ENCODE measurements around the gene ABHD8.
"Not testable (repeated sequence)": the region's sequence is repeated elsewhere in the genome, so short reads cannot be mapped to it uniquely, and the experiment has no call there.

Gene ABHD8

DNA sequence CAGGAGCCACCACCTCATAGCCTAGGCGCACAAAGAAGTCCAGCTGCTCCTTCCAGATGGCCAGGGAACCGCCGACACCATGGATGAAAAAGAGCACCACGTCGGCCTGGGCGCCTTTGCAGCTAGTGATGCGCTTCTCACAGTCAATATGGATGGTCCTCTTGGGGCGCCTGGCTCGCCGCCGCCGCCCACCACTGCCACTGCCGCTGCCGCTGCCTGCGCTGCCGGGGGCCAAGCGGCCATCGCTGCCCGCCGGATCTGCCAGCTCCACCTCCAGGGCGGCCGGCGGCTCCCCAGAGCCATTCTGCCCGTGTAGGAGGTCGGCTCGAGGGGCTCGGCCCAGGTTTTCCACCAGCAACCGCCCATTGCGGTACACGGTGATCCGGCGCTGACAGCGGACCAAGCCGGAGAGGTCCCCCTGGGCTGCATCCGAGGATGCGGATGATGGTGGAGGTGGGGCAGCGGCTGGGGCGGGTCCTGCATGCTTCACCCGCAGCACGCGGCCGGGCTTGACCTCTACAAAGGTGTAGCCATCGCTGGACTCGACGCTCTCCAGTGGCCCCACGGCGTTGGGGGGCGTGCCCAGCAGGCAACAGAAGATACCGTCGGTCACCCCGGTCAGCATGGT, 2.1 kb downstream of the ABHD8 start:
- in situ Hi-C loops (cut with MboI; ENCODE audit: low sequenced_read_pairs), result no loop called here

DNA sequence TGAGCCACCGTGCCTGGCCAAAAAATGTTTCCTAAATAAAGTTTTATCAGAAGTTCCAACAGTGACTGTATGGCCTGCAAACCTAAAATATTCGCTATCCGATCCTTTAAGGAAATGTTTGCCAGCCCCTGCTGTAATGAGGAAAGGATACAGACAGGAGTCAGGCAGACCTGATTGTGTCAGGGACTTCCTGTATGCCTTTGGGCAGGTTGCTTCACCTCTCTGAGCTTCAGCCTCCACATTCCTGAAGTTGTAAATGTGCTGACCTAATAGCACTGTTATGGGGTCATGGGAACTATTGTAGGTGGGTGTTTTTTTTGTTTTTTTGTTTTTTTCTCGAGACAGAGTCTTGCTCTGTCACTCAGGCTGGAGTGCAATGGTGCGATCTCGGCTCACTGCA, 6.2 kb downstream of the ABHD8 start:
- in situ Hi-C loops (cut with MboI; ENCODE audit: low sequenced_read_pairs), result no loop called here

DNA sequence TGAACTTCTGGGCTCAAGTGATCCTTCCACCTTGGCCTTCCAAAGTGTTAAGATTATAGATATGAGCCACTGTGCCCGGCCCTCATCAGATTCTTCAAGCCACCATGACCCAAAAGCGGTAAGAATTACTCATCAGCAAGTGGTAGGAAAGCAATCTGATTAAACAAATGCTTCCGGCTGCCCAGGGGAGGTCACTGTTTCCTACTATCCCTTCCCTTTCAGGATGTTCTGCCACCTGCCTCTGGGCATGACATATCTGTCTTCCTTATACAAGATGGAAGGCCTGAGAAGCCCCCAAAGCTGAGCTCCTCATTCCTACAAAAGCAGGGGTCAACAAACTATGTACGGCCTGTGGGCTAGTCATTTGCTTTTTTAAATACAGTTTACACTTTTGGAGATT, 7.0 kb downstream of the ABHD8 start:
- in situ Hi-C loops (cut with MboI; ENCODE audit: low sequenced_read_pairs), result no loop called here

GRCh38 chr19:17295551-17295950, 7.7 kb downstream of the ABHD8 start:
- in situ Hi-C loops (cut with MboI; ENCODE audit: low sequenced_read_pairs), result not testable (repeated sequence)

GRCh38 chr19:17294051-17294891, 9.0 kb downstream of the ABHD8 start:
- in situ Hi-C loops (cut with MboI; ENCODE audit: low sequenced_read_pairs), result no loop called here

DNA sequence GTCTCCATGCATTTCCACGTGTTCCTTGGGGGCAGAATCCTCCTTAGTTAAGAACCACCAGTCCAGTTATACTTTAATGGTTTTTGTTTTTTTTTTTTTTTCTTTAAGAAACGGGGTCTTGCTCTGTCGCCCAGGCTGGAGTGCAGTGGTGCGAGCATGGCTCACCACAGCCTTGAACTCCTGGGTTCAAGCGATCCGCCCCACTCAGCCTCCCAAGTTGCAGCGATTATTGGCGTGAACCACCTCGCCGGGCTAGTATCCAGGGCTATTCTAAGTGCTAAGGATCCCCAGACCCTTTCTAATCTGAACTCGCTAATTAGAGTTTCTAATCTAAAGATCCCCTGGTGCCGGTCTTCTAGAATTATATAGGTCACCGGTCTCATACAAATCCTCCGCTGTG, 9.6 kb downstream of the ABHD8 start:
- in situ Hi-C loops (cut with MboI; ENCODE audit: low sequenced_read_pairs), result no loop called here

DNA sequence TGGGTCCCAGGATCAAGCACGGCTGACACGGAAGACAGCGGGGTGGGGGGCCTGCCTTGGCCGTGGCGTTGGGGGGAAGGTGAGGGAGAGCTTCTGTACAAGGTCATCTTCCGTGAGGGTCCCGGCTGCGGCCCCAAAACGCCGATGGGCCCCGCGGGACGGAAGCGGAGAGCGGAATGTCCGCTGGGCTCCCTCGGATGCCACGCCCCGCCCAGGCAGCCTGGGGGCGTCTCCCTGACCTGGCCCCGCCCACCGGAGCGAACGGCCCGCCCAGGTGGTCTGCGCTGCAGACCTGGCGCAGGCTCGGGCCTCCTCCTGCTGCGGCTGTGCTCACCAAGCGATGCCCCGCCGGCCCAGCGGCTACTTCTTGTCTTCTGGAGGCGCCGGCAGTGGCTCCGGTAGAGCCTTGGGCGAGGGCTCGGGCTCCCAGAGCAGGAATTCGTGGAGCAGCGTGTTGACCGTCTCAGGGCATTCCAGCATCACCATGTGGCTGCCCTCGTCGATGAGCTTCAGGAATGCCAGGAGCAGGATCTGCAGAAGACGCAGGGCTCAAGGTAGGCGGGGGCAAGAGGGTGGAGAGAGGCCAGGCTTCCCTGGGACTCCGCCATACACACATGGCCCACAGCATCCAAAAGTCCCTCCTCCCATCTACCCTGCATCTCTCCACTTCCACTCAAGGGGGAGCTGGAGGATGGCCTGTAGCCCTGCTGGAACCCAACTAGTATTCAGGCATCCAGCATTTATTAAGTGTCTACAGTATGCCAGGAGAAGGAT, 10.7 kb downstream of the ABHD8 start:
- in situ Hi-C loops (cut with MboI; ENCODE audit: low sequenced_read_pairs), result no loop called here

DNA sequence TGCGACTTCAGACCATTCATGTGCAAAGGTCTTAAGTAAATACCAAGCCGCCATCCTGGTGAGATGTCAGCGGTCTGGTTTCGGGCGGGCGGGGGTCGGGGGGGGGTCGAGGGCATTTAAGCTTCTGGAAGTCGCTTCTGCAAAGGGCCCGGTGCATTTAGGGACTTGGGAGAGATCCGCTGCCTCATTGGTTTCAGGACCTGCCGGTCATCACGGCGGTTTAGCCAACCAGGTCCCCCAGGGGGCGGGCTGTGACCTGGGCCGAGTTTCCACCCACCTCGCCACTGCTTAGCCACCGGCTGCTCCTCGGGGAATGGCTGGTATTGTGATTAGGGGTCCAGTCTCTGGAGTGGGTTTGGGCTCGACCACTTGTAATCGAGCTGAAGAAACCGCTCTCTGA, 13.7 kb downstream of the ABHD8 start:
- in situ Hi-C loops (cut with MboI; ENCODE audit: low sequenced_read_pairs), result loop anchor here (10.0 kb wide), 1 partner anchor 215 kb away; the partner anchor contains the start of genes HAUS8 and MYO9B

GRCh38 chr19:17286752-17287151, 16.5 kb downstream of the ABHD8 start:
- in situ Hi-C loops (cut with MboI; ENCODE audit: low sequenced_read_pairs), result loop anchor here (10.0 kb wide), 1 partner anchor 212 kb away; the partner anchor contains the start of genes HAUS8 and MYO9B

- in situ Hi-C loops (cut with MboI; ENCODE audit: low sequenced_read_pairs), result loop anchor here (10.0 kb wide), 1 partner anchor 211 kb away; the partner anchor contains the start of genes HAUS8 and MYO9B
Measured at GRCh38 chr19:17286263-17286662, 17.0 kb downstream of the ABHD8 start.

- in situ Hi-C loops (cut with MboI; ENCODE audit: low sequenced_read_pairs), result loop anchor here (10.0 kb wide), 1 partner anchor 211 kb away; the partner anchor contains the start of genes HAUS8 and MYO9B
Measured at GRCh38 chr19:17285415-17286135, 17.6 kb downstream of the ABHD8 start.

GRCh38 chr19:17283504-17283996, 19.7 kb downstream of the ABHD8 start:
- in situ Hi-C loops (cut with MboI; ENCODE audit: low sequenced_read_pairs), result loop anchor here (10.0 kb wide), 1 partner anchor 209 kb away; the partner anchor contains the start of genes HAUS8 and MYO9B

DNA sequence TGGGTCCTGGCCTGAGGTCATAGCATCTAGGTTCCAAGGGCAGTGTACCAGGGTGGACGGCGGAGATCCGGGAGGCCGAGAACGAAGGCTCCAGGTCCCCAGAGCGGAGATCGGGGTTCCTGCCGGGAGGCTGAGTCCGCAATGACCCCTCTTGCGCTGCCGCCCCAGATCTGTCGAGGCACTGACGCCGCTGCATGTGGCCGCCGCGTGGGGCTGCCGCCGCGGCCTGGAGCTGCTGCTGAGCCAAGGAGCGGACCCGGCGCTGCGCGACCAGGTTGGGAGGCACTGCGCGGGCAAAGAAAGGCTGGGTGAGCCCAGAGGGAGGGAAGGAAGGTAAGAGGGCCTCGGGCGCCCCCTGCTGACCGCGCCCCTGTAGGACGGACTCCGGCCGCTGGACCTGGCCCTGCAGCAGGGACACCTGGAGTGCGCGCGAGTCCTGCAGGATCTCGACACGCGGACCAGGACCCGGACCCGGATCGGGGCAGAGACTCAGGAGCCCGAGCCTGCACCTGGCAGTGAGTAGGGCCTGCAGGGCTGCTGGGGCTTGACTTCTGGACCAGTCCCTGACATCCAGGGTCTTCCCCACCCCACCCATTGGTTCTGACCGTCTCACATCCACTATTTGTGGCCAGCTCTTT, 20.6 kb downstream of the ABHD8 start:
- in situ Hi-C loops (cut with MboI; ENCODE audit: low sequenced_read_pairs), result loop anchor here (10.0 kb wide), 1 partner anchor 208 kb away; the partner anchor contains the start of genes HAUS8 and MYO9B

DNA sequence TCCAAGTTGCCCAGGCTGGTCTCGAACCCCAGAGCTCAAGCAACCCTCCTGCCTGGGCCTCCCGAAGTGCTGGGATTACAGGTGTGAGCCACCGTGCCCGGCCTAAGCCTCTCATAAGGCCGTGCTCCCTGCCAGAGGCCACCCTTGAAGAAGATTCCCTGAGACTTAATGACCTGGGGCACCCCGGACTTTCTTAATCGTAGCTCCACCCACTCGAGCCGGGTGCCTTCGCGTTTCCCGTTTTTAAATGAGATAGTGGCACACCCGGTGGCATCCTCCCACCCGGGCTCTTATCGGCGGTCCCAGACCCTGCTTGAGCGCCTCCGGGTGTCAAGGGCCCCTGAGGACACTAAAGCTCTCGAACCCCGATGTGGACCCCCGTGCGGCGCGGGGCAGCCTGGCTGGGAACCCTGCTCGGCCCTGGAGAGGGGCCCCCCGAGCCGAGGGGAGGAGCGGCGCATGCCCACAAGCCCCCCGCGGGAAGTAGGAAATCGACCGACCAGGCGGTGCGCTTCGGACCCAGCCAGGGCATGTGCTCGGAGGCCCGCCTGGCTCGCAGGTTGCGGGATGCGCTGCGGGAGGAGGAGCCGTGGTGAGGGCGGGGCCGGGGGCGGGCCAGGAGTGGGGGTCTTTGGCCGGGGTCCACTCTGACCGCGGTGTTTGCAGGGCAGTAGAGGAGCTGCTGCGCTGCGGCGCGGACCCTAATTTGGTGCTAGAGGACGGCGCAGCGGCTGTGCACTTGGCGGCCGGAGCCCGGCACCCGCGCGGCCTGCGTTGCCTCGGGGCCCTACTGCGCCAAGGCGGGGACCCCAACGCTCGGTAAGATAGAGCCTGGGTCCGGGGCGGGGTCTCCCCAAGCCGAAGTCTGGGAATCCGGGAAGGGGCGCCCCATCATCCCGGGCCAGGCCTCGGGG, 21.6 kb downstream of the ABHD8 start, which contains the start of gene ANKLE1:
ANKLE1 (plus strand) TSS at position 511 of the 914 bp plus-strand sequence; CDS start at position 531, 20 bp downstream.
- in situ Hi-C loops (cut with MboI; ENCODE audit: low sequenced_read_pairs), result loop anchor here (10.0 kb wide), 1 partner anchor 207 kb away; the partner anchor contains the start of genes HAUS8 and MYO9B

- in situ Hi-C loops (cut with MboI; ENCODE audit: low sequenced_read_pairs), result no loop called here
Measured at GRCh38 chr19:17279436-17279835, 23.8 kb downstream of the ABHD8 start.

DNA sequence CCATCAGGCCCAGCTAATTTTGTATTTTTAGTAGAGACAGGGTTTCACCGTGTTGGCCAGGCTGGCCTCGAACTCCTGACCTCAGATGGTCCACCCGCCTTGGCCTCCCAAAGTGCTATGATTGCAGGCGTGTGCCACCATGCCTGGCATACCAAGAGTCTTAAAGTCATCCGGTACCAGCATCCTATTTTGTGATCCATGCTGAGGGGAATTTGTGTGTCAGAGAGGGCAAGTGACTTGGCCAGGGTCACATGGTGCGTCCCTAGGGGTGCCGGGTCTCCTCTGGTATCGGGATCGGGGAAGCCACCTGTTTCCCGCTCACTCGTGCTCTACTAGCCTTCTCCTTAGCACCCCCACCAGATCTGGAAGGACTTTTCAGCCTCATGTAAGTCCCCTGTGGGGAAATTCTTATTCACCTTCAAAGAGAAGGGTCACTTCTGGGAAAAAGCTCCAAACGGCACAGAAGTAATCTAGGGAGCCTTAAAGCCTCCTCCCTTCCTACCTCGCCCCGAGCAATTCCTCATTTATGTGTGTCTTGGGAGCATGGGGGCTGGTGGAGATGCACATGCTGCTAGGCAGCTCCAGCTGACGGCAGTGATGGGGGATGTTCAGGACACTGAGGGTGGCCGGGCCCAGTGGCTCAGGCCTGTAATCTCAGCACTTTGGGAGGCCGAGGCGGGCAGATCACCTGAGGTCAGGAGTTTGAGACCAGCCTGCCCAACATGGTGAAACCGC, 27.6 kb downstream of the ABHD8 start:
- in situ Hi-C loops (cut with MboI; ENCODE audit: low sequenced_read_pairs), result no loop called here

DNA sequence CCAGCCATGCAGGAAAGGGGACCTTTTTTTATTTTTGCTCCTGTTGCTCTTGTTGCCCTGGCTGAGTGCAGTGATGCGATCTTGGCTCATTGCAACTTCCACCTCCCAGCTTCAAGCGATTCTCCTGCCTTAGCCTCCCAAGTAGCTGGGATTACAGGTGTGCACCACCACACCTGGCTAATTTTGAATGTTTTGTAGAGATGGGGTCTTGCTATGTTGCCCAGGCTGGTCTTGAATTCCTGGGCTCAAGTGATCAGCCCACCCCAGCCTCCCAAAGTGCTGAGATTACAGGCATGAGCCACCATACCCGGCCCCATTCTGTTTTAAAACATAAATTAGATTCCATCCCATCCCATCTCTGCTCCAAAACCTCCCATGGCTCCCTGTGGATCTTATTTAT, 28.3 kb downstream of the ABHD8 start:
- in situ Hi-C loops (cut with MboI; ENCODE audit: low sequenced_read_pairs), result not testable (repeated sequence)

- in situ Hi-C loops (cut with MboI; ENCODE audit: low sequenced_read_pairs), result no loop called here
Measured at GRCh38 chr19:17268754-17269153, 34.5 kb downstream of the ABHD8 start.
